Testis (tissue), 3 donors: Measurements from ENCODE around the gene IYD. TPM values are rescaled to one million over a fixed set of nuclear protein-coding genes. Genes with fewer than 3 reads are reported as not detected.

ENCODE experiments used
- DNase-seq: peaks from one replicate; pipeline ENCODE4 v3.0.0-alpha.2; 2019
- H3K27ac ChIP-seq, 2 donors: fragments of 200-600 bp; sonication (generic); one replicate each; pipeline ENCODE4 v1.5.1; 2019
- H3K27me3 ChIP-seq: fragments of 200-600 bp; sonication (generic); one replicate; pipeline ENCODE4 v1.5.1; 2019
- H3K36me3 ChIP-seq: fragments of 200-600 bp; sonication (generic); one replicate; pipeline ENCODE4 v1.5.1; 2017; ENCODE audit warnings: low read depth; ENCODE audit errors: missing control alignments
- H3K4me1 ChIP-seq: fragments of 200-600 bp; sonication (generic); one replicate; pipeline ENCODE4 v1.5.1; 2019
- H3K4me3 ChIP-seq, 2 donors: fragments of 200-600 bp; sonication (generic); one replicate each; pipeline ENCODE4 v1.5.1; 2017 to 2019
- H3K9me3 ChIP-seq: fragments of 200-600 bp; sonication (generic); one replicate; pipeline ENCODE4 v1.5.1; 2017
- CTCF ChIP-seq, 3 experiments: fragments of 450-650 bp in 2 of 3; fragments of 200-600 bp in 1 of 3; sonication (generic) in 1 of 3; IDR thresholded peaks; one replicate each; pipeline ENCODE4 v1.5.1; 2016 to 2019; ENCODE audit warnings: antibody characterized with exemption in 3 of 3, mild to moderate bottlenecking in 2 of 3, moderate library complexity in 1 of 3
- POLR2A ChIP-seq: fragments of 450-650 bp; IDR thresholded peaks from one replicate; pipeline ENCODE4 v1.6.1; 2017; ENCODE audit warnings: antibody characterized with exemption, mild to moderate bottlenecking, moderate library complexity
- WGBS, 2 donors: methylation state at CpG; one replicate each; pipeline ENCODE4 v1.1.5; 2018; 5-methylcytosine and 5-hydroxymethylcytosine counted together
- intact Hi-C: fragments of 100-400 bp; cut with DNase I; formaldehyde crosslinking; loops from one replicate; pipeline ENCODE4 v1.15.1; 2023; ENCODE audit warnings: low total_unique reads
- polyA plus RNA-seq: library from polyadenylated mRNA; stranded (reverse); fragments of 350-450 nt; fragmentation: Illumina TruSeq; extraction: RNeasy Lipid Tissue Mini Kit (QIAGEN cat#74804); gene quantifications from one replicate; pipeline ENCODE4 v1.2.3, GENCODE V29; 2014; ENCODE audit warnings: low read depth, low replicate concordance; ENCODE audit not compliant: insufficient read depth
- small RNA-seq, 2 donors: library from RNA; depleted of rRNA; stranded (forward); fragments of <200 nt; gene quantifications; one replicate each; pipeline ENCODE3, GENCODE V24; 2016
- total RNA-seq, 2 donors: library from RNA; depleted of rRNA; stranded (reverse); fragments of >200 nt; gene quantifications; one replicate each; pipeline ENCODE4 v1.2.3, GENCODE V29; 2016

Gene IYD
- total and polyA plus RNA-seq, 3 donors from 2014 or later, result 0.24 to 1.6 (median 0.45) TPM

GRCh38 chr6:150452428-150453243 is 83.8 kb downstream of the IYD start:
- no peak overlapping the region for H3K4me3 ChIP-seq
- no peaks in the 10 kb centered on the region for H3K36me3 ChIP-seq
- H3K9me3 ChIP-seq, result no peaks in the 10 kb centered on the region
- 61 to 67% methylated on average over 17 to 18 of the region's 18 CpGs for WGBS, 2 donors
- TF ChIP-seq POLR2A, result no peak
- TF ChIP-seq CTCF (IDR thresholded peaks at IDR 0.05), result no peak
- H3K27me3 ChIP-seq, result no peaks in the 10 kb centered on the region
- H3K4me1 ChIP-seq, result no peaks in the 10 kb centered on the region
- DNase-seq, result no peak
- H3K27ac ChIP-seq, result no peak overlapping the region
- intact Hi-C loops, result no loop called here

- no peak for DNase-seq
- Histone ChIP-seq H3K36me3 (no peaks in the 10 kb centered on the region), H3K4me3 (no peak overlapping the region), H3K27me3 (no peaks in the 10 kb centered on the region), H3K9me3 (no peaks in the 10 kb centered on the region), H3K27ac (no peak overlapping the region), H3K4me1 (no peaks in the 10 kb centered on the region)
- WGBS, 2 donors, result 84 to 93% methylated on average over 2 of the region's 2 CpGs
- intact Hi-C loops, result no loop called here
- TF ChIP-seq POLR2A (no peak), CTCF (IDR thresholded peaks at IDR 0.05) (no peak)
Measured at GRCh38 chr6:150453357-150453756, 84.5 kb downstream of the IYD start.

Small RNA genes within 50 kb of the gene (small RNA-seq; reads per million reads assigned to genes)
- gene RNU4-7P, result 0 to 0.19 reads per million in 2 donors

Other genes with a start within 250 kb of the IYD start
- 10 to 100 TPM; 22.4 to 27.1 TPM for gene PPP1R14C, start 226.0 kb upstream of the IYD start, total RNA-seq
- 11.1 TPM for gene PPP1R14C, start 226.0 kb upstream of the IYD start, polyA plus RNA-seq
- 100 to 1,000 TPM; 104 to 130 TPM for gene PLEKHG1, start 230.9 kb downstream of the IYD start, total RNA-seq
- 16.1 TPM for gene PLEKHG1, start 230.9 kb downstream of the IYD start, polyA plus RNA-seq